ENCODE results near the gene GRIA1.

GRIA1 gene

DNA sequence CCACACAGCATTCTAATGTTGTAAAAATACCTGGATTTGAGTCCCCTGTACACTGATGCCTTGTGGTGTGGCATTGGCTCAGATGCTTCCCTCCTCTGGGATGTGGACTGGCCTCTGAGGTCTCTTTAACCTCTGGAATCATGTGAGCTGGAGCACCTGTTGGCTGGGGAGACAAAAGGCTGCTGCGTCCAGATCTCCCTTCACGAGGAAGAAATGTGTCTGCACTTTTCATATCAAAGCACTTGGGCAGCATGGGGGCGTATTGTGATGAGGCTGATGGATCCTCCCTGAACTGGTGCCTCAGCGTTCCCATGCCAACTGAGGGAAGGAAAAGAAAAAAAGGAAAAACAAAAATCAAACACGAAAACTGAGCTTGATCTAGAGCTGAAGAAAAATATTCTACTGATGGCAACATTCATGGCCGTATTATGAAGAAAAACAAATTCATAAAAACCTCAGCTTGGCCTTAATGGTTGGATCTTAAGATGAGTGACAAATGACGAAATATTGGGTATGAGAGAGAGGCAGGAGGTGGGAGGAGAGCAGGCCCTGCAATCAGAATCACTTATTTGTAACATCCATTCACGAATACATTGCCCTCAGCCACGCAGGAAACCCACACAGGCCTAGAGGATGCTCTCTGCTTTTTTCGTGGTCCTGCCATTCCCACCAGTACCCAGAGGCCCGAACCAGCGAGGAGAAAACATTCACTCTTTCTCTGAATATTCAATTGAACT is 26.2 kb downstream of the GRIA1 start:
- Histone ChIP-seq H3K4me3 (no peak overlapping the region), H3K9me3 (no peaks in the 10 kb centered on the region), H3K27me3 (ENCODE audit: low read depth) (no peaks in the 10 kb centered on the region), H3K36me3 (replicated peaks) (no peaks in the 10 kb centered on the region), H3K4me1 (peaks cover 16% of the 10 kb centered on the region)
- in situ Hi-C loops (cut with MboI; ENCODE audit: low sequenced_read_pairs), result no loop called here
- no peak for DNase-seq (ENCODE audit: low spot score in 2 of 2)

DNA sequence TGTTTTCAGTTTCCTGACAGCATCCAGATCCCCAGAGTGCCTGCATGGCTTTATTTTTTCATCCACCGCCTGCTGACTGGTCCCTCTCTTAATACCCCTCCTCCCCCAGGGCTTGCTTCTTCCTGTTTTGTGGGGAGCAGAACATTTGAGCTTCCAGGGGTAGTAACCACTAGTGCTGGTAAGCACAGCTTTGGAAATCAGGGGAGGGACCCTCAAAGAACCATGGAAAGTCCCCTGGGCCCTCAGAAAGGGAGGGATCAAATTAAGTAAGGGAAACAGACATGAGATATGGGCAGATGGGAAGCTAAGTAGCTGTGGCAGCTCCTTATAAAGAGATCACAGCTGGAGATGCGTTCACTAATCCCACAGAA is 26.8 kb downstream of the GRIA1 start:
- no peaks in the 10 kb centered on the region for H3K36me3 ChIP-seq (replicated peaks)
- H3K4me1 ChIP-seq, result peaks cover 16% of the 10 kb centered on the region
- no peak overlapping the region for H3K4me3 ChIP-seq
- no peaks in the 10 kb centered on the region for H3K9me3 ChIP-seq
- no peak for DNase-seq (ENCODE audit: low spot score in 2 of 2)
- in situ Hi-C loops (cut with MboI; ENCODE audit: low sequenced_read_pairs), result no loop called here
- H3K27me3 ChIP-seq (ENCODE audit: low read depth), result no peaks in the 10 kb centered on the region

DNA sequence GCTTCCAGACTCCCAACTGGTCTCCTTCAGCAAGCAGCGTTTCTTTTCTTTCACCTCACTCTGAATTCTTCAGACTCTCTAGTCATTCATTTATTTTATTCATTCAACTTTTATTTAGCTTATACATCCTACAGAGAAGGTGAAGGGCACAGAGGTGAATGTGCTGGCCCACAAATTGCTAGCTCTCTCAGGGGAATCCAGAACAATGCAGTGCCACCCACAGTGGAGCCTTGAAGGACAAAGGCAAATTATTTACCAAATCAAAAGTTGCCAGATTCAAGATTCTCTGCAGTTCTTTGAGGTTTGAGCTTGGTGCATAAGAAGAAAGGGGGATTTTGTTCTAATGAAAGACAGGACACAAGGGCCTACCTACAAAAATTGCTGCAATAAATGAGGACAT is 29.7 kb downstream of the GRIA1 start:
- peaks cover 30% of the 10 kb centered on the region for H3K4me1 ChIP-seq
- no peak overlapping the region for H3K4me3 ChIP-seq
- in situ Hi-C loops (cut with MboI; ENCODE audit: low sequenced_read_pairs), result no loop called here
- no peaks in the 10 kb centered on the region for H3K27me3 ChIP-seq (ENCODE audit: low read depth)
- no peaks in the 10 kb centered on the region for H3K36me3 ChIP-seq (replicated peaks)
- H3K9me3 ChIP-seq, result no peaks in the 10 kb centered on the region
- peak; percentile 19 to 27 for DNase-seq (ENCODE audit: low spot score in 2 of 2)

DNA sequence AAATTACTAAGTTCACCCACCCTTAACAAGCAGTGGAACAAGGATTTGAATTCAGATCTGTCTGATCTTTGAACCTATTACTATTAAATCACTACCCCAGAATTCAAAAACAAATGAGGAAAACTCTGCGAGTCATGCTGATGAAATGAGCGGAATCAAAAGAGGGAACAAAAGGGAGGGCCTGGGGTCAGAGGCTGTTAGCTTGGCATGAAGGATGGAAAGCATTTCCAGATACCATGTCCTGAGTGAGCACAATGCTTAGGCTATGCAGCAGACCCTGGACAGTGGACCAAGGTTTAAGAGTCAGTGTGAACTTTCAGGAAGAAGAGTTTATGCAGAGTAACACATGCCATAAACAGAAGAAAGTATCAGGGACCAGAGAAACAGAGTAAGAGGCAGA is 30.5 kb downstream of the GRIA1 start:
- Histone ChIP-seq H3K36me3 (replicated peaks) (no peaks in the 10 kb centered on the region), H3K4me3 (no peak overlapping the region), H3K9me3 (no peaks in the 10 kb centered on the region), H3K27me3 (ENCODE audit: low read depth) (no peaks in the 10 kb centered on the region), H3K4me1 (peaks cover 30% of the 10 kb centered on the region)
- DNase-seq (ENCODE audit: low spot score in 2 of 2), result no peak
- in situ Hi-C loops (cut with MboI; ENCODE audit: low sequenced_read_pairs), result no loop called here

DNA sequence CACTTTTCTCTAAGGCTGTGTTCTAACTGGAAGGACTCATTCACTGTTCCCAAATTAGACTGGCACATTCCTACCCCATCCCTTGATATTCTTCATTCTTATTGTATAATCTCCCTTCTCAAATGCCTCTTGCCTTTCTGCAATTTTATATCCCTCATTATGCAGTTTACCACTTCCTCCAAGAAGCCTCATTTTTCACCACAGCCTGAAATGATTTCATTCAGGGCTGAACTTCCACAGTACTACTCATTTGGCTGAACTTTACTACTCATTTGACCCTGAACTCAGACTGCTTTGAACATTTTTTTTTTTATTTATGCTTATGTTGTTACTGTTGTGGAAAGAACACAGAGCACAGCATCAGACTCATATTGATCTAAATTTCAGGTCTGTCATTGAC is 32.7 kb downstream of the GRIA1 start:
- H3K36me3 ChIP-seq (replicated peaks), result no peaks in the 10 kb centered on the region
- peaks cover 30% of the 10 kb centered on the region for H3K4me1 ChIP-seq
- H3K27me3 ChIP-seq (ENCODE audit: low read depth), result no peaks in the 10 kb centered on the region
- in situ Hi-C loops (cut with MboI; ENCODE audit: low sequenced_read_pairs), result no loop called here
- no peak overlapping the region for H3K4me3 ChIP-seq
- H3K9me3 ChIP-seq, result no peaks in the 10 kb centered on the region
- no peak for DNase-seq (ENCODE audit: low spot score in 2 of 2)

DNA sequence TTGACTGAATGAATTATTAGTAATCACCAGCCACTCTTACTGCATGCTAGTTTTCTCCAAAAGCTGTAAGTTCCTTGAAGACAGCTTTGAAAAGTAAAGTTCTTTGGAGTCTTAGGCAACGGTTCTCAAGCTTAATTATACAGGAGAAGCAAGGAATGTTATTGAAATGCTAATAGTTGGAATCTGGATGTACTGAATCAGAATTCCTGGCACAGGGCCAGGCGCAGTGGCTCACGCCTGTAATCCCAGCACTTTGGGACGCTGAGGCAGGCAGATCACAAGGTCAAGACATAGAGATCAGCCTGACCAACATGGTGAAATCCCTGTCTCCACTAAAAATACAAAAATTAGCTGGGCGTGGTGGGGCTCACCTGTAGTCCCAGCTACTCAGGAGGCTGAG is 33.4 kb downstream of the GRIA1 start:
- no peaks in the 10 kb centered on the region for H3K27me3 ChIP-seq (ENCODE audit: low read depth)
- in situ Hi-C loops (cut with MboI; ENCODE audit: low sequenced_read_pairs), result no loop called here
- peak; percentile 83 to 90 for DNase-seq (ENCODE audit: low spot score in 2 of 2)

DNA sequence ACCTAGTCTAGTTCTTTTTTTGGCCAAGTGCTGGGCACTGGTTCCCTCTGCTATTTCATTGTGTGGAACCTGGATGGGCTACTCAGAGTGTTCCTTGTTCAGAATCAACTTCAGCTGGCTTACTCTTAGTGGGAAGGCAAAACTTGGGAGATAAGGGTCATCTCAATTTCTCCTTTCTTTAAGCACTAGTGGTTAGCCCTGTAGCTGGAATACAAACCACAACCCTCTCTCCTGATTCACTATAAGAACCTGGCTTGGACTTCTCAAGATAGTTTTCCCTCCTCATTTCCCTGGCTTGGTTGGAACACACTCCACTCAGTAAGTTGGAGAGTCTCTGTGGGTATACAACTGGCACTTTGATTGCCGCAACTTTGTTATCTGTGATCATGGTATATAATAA is 35.1 kb downstream of the GRIA1 start:
- Histone ChIP-seq H3K36me3 (replicated peaks) (no peaks in the 10 kb centered on the region), H3K4me3 (no peak overlapping the region), H3K4me1 (peaks cover 22% of the 10 kb centered on the region), H3K27me3 (ENCODE audit: low read depth) (no peaks in the 10 kb centered on the region), H3K9me3 (no peaks in the 10 kb centered on the region)
- in situ Hi-C loops (cut with MboI; ENCODE audit: low sequenced_read_pairs), result no loop called here
- no peak for DNase-seq (ENCODE audit: low spot score in 2 of 2)

More for the DNA sequence above, 33.4 kb downstream of the GRIA1 start:
- Histone ChIP-seq H3K4me1 (peaks cover 30% of the 10 kb centered on the region), H3K4me3 (no peak overlapping the region), H3K9me3 (no peaks in the 10 kb centered on the region), H3K36me3 (replicated peaks) (no peaks in the 10 kb centered on the region)

DNA sequence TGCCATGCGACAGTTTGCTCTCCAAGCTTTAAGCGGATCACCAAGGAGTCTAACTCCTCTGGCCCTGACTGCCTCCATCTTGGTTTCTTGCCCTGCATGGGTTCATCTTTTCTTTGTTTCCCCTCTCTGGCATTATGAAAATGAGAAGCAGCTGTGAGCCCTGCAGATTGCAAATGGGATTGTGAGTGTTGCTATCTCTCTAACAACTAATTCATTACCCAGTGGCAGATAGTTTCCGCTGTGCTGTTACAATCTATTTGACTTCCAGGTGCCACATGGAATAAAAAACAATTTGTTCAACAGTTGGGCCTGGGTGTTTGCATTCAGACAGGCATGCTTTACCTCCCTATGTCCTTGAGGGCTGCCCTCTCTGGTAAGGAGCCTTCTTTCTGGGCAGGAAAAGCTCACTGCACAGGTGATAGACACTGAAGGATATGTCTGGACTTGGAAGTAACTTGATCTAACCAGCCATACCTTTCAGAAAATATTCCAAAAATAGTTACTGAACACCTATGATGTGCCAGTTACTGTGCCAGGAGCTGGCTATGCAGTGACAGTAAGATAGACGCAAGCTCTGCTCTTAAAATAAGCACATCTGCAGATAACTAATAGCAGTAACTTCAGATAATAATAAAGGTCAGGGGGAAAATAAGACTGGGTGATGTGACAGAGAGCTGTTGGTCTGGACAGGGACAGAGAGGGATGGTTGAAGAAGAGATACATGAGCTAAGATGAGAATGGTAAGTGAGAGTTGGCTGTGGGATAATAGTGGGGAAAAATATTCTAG is 40.1 kb downstream of the GRIA1 start:
- H3K36me3 ChIP-seq (replicated peaks), result no peaks in the 10 kb centered on the region
- H3K27me3 ChIP-seq (ENCODE audit: low read depth), result no peaks in the 10 kb centered on the region
- H3K4me1 ChIP-seq, result no peaks in the 10 kb centered on the region
- H3K9me3 ChIP-seq, result no peaks in the 10 kb centered on the region
- DNase-seq (ENCODE audit: low spot score in 2 of 2), result no peak
- H3K4me3 ChIP-seq, result no peak overlapping the region
- in situ Hi-C loops (cut with MboI; ENCODE audit: low sequenced_read_pairs), result no loop called here

DNA sequence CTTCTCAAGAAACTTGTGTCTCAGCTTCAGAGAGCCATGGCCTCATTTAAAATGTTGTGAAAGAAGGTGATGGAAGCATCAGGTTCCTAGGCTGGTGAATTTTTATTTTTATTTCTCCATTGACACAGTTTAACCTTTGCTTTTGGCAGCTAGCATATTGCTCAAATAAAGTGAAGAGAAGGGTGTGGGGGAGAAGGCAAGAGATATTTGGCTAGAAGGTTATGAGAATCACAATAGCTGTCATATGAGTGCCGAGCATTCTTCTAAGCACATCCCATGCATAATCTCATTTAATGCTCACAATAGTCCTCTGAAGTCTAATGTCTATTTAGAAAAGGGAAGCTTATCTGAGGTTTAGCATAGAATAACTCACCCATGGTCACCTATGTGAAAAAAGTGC is 43.1 kb downstream of the GRIA1 start:
- Histone ChIP-seq H3K4me1 (no peaks in the 10 kb centered on the region), H3K27me3 (ENCODE audit: low read depth) (no peaks in the 10 kb centered on the region), H3K4me3 (no peak overlapping the region), H3K9me3 (no peaks in the 10 kb centered on the region), H3K36me3 (replicated peaks) (no peaks in the 10 kb centered on the region)
- in situ Hi-C loops (cut with MboI; ENCODE audit: low sequenced_read_pairs), result no loop called here
- DNase-seq (ENCODE audit: low spot score in 2 of 2), result no peak

DNA sequence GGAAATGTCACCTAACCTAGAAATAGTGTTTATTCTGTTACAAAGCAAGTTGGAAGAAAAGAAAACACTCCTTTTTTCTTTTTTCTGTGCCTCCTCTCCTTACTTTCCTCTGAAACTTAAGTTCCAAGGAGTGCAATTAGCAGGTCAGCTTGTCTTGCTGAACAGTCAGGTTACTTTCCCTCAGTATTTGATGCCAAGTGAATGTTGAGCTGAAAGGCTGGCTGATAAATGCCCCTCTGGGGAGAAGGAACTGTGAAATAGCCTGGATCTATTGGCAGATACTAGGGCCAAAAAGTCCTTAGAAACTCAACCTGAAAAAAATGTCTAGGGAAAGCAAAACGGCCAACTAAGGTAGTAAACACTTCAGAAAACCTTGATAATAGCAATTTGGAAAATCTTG is 43.6 kb downstream of the GRIA1 start:
- in situ Hi-C loops (cut with MboI; ENCODE audit: low sequenced_read_pairs), result no loop called here
- Histone ChIP-seq H3K27me3 (ENCODE audit: low read depth) (no peaks in the 10 kb centered on the region), H3K4me3 (no peak overlapping the region), H3K36me3 (replicated peaks) (no peaks in the 10 kb centered on the region), H3K4me1 (no peaks in the 10 kb centered on the region), H3K9me3 (no peaks in the 10 kb centered on the region)
- no peak for DNase-seq (ENCODE audit: low spot score in 2 of 2)

DNA sequence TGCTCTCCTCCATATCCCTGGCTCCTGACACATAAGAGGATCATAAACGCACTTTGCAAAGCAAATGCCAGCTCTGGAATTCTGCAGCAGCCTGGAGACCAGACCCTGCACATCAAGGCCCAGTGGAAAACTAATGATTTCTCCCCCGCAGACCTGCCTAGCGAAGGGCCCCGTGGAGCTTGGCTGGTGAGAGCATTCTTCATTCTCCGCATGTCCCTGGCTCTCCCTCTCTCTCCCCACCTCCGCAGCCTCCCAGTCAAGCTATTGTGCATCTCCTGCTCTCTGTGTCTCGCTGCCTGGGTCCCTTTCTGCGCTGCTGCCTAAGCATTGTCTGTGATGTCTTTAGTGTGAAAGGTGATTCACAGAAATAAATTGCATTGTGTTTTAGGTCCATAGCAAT is 46.7 kb downstream of the GRIA1 start:
- Histone ChIP-seq H3K36me3 (replicated peaks) (no peaks in the 10 kb centered on the region), H3K4me3 (no peak overlapping the region), H3K4me1 (no peaks in the 10 kb centered on the region), H3K27me3 (ENCODE audit: low read depth) (no peaks in the 10 kb centered on the region), H3K9me3 (no peaks in the 10 kb centered on the region)
- in situ Hi-C loops (cut with MboI; ENCODE audit: low sequenced_read_pairs), result no loop called here
- no peak for DNase-seq (ENCODE audit: low spot score in 2 of 2)

DNA sequence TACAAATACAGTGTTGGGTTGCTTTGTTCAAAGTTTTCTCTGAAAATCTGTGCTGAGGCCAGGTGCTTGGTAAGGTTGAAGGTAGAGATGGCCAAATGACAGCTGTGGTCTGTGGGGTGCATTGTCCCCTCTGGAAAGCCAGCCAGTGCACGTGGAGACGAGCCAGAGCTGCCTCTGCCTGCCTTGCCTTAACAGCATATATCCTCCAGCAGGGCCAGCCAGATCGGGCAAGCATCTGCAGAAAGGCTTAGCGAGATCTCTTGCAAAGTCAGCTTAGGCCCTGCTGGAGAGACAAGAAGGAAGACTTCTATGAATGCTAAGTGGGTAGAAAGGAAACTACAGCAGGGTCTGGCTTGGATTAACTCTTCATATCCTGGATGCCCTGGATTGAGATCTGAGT is 49.5 kb downstream of the GRIA1 start:
- in situ Hi-C loops (cut with MboI; ENCODE audit: low sequenced_read_pairs), result no loop called here
- Histone ChIP-seq H3K4me3 (no peak overlapping the region), H3K36me3 (replicated peaks) (no peaks in the 10 kb centered on the region), H3K4me1 (no peaks in the 10 kb centered on the region), H3K27me3 (ENCODE audit: low read depth) (no peaks in the 10 kb centered on the region), H3K9me3 (no peaks in the 10 kb centered on the region)
- DNase-seq (ENCODE audit: low spot score in 2 of 2), result no peak

DNA sequence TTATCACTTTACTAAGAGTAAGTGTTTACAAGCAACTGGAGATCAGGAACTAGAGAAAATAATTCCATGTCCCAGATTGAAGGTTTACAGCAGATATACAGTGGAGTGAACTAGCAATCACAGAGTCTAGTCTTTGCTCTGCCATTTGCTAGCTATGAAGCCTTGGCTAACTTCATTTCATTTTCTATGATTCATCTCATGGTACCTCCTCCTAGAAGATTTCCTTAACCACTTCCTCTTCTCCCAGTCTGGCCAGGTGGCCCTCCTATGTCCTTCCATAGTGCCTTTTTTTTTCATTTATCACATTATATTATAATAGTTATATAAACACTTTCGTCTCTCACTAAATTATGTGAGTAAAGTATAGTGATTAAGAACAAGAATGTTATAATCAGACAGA is 52.1 kb downstream of the GRIA1 start:
- H3K4me1 ChIP-seq, result no peaks in the 10 kb centered on the region
- in situ Hi-C loops (cut with MboI; ENCODE audit: low sequenced_read_pairs), result no loop called here
- no peak for DNase-seq (ENCODE audit: low spot score in 2 of 2)
- no peak overlapping the region for H3K4me3 ChIP-seq
- H3K9me3 ChIP-seq, result no peaks in the 10 kb centered on the region
- no peaks in the 10 kb centered on the region for H3K27me3 ChIP-seq (ENCODE audit: low read depth)
- H3K36me3 ChIP-seq (replicated peaks), result no peaks in the 10 kb centered on the region

DNA sequence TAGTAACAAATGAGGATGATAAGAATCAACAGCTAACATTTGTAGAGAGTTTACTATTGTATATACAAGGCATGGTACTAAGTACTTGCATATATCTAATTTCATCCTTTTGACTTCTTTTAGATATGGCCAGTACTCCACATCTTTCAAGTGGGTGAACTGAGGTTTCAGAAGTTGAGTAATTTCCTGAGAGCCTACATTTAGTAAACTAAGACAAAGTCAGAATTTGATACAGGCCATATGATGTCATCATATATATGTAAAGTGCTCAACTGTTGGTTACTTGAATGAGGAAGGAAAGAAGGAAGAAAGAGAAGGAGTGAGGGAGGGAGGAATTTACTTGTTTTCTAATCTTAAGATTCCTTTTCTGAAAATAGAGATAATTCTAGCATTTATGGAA is 52.8 kb downstream of the GRIA1 start:
- Histone ChIP-seq H3K4me3 (no peak overlapping the region), H3K4me1 (no peaks in the 10 kb centered on the region), H3K9me3 (no peaks in the 10 kb centered on the region), H3K36me3 (replicated peaks) (no peaks in the 10 kb centered on the region), H3K27me3 (ENCODE audit: low read depth) (no peaks in the 10 kb centered on the region)
- no peak for DNase-seq (ENCODE audit: low spot score in 2 of 2)
- in situ Hi-C loops (cut with MboI; ENCODE audit: low sequenced_read_pairs), result no loop called here
